Measurements from ENCODE around the gene RYR3. TPM values are rescaled to one million over a fixed set of nuclear protein-coding genes. Genes with fewer than 3 reads are reported as not detected.

The RYR3 gene
- total RNA-seq, 2 experiments from 2014 or later = 0.06 to 0.32 TPM

- no peaks in the 10 kb centered on the region for H3K9me3 ChIP-seq (ENCODE audit: low read length)
- no peak overlapping the region for H3K4me3 ChIP-seq (ENCODE audit: low read depth, low read length, poor library complexity, severe bottlenecking)
- no peak for DNase-seq (ENCODE audit: low spot score)
- no peaks in the 10 kb centered on the region for H3K36me3 ChIP-seq (ENCODE audit: insufficient read depth, low read length)
- H3K4me2 ChIP-seq (ENCODE audit: low read length) = no peak overlapping the region
- CTCF ChIA-PET (ENCODE audit: unreplicated experiment) = no interaction called here
- no peak overlapping the region for H2AFZ ChIP-seq (ENCODE audit: low read length)
- no peaks in the 10 kb centered on the region for H3K4me1 ChIP-seq (ENCODE audit: insufficient read depth, low read length, poor library complexity, severe bottlenecking)
- H4K20me1 ChIP-seq (ENCODE audit: insufficient read depth, low read length) = no peaks in the 10 kb centered on the region
- no peaks in the 10 kb centered on the region for H3K79me2 ChIP-seq (ENCODE audit: insufficient read depth, low read depth, low read length)
- intact Hi-C loops (cut with micrococcal nuclease; ENCODE audit: unreplicated experiment) = no loop called here
- no peaks in the 10 kb centered on the region for H3K9me2 ChIP-seq (ENCODE audit: insufficient read depth, low read length)
- H3K27ac ChIP-seq (ENCODE audit: low read depth, low read length, poor library complexity, severe bottlenecking) = no peak overlapping the region
- no peak for TF ChIP-seq CTCF (conservative IDR thresholded peaks at IDR 0.05; ENCODE audit: low read length)
- no peak for TF ChIP-seq EZH2phosphoT487 (IDR thresholded peaks at IDR 0.05; ENCODE audit: borderline replicate concordance, low read depth, low read length)
- POLR2A ChIA-PET = no interaction called here
- BruUV-seq (replicated peaks) = no TSS peak
These were observed 540.3 kb downstream of the RYR3 start for GRCh38 chr15:33851079-33851478.

- intact Hi-C loops (cut with micrococcal nuclease; ENCODE audit: unreplicated experiment) = no loop called here
- Histone ChIP-seq H2AFZ (ENCODE audit: low read length) (no peak overlapping the region), H3K9me2 (ENCODE audit: insufficient read depth, low read length) (no peaks in the 10 kb centered on the region), H3K79me2 (ENCODE audit: insufficient read depth, low read depth, low read length) (no peaks in the 10 kb centered on the region), H4K20me1 (ENCODE audit: insufficient read depth, low read length) (no peaks in the 10 kb centered on the region), H3K9me3 (ENCODE audit: low read length) (no peaks in the 10 kb centered on the region), H3K4me2 (ENCODE audit: low read length) (no peak overlapping the region), H3K27ac (ENCODE audit: low read depth, low read length, poor library complexity, severe bottlenecking) (no peak overlapping the region), H3K4me3 (ENCODE audit: low read depth, low read length, poor library complexity, severe bottlenecking) (no peak overlapping the region), H3K36me3 (ENCODE audit: insufficient read depth, low read length) (no peaks in the 10 kb centered on the region), H3K4me1 (ENCODE audit: insufficient read depth, low read length, poor library complexity, severe bottlenecking) (no peaks in the 10 kb centered on the region)
- no peak for DNase-seq (ENCODE audit: low spot score)
- TF ChIP-seq EZH2phosphoT487 (IDR thresholded peaks at IDR 0.05; ENCODE audit: borderline replicate concordance, low read depth, low read length) (no peak), CTCF (conservative IDR thresholded peaks at IDR 0.05; ENCODE audit: low read length) (no peak)
- BruUV-seq (replicated peaks) = no TSS peak
- CTCF ChIA-PET (ENCODE audit: unreplicated experiment) = no interaction called here
- POLR2A ChIA-PET = no interaction called here
These were observed 541.3 kb downstream of the RYR3 start for GRCh38 chr15:33852094-33852493.

- Histone ChIP-seq H4K20me1 (ENCODE audit: insufficient read depth, low read length) (no peaks in the 10 kb centered on the region), H3K4me3 (ENCODE audit: low read depth, low read length, poor library complexity, severe bottlenecking) (no peak overlapping the region), H3K36me3 (ENCODE audit: insufficient read depth, low read length) (no peaks in the 10 kb centered on the region), H3K9me3 (ENCODE audit: low read length) (no peaks in the 10 kb centered on the region), H3K27ac (ENCODE audit: low read depth, low read length, poor library complexity, severe bottlenecking) (no peak overlapping the region), H3K79me2 (ENCODE audit: insufficient read depth, low read depth, low read length) (no peaks in the 10 kb centered on the region), H3K4me2 (ENCODE audit: low read length) (no peak overlapping the region), H3K4me1 (ENCODE audit: insufficient read depth, low read length, poor library complexity, severe bottlenecking) (no peaks in the 10 kb centered on the region), H2AFZ (ENCODE audit: low read length) (no peak overlapping the region), H3K9me2 (ENCODE audit: insufficient read depth, low read length) (no peaks in the 10 kb centered on the region)
- DNase-seq (ENCODE audit: low spot score) = no peak
- TF ChIP-seq EZH2phosphoT487 (IDR thresholded peaks at IDR 0.05; ENCODE audit: borderline replicate concordance, low read depth, low read length) = no peak
- no peak for TF ChIP-seq CTCF (conservative IDR thresholded peaks at IDR 0.05; ENCODE audit: low read length)
- intact Hi-C loops (cut with micrococcal nuclease; ENCODE audit: unreplicated experiment) = no loop called here
- CTCF ChIA-PET (ENCODE audit: unreplicated experiment) = no interaction called here
- no TSS peak for BruUV-seq (replicated peaks)
- POLR2A ChIA-PET = no interaction called here
These were observed 541.8 kb downstream of the RYR3 start for GRCh38 chr15:33852570-33852969.

Data from OCI-LY7 (cell line).